ENCODE measurements around the gene KPNA1.

KPNA1 gene

GRCh38 chr3:122410639-122411038 is 104.1 kb downstream of the KPNA1 start:
- no peak for DNase-seq

GRCh38 chr3:122410111-122410510 is 104.6 kb downstream of the KPNA1 start:
- no peak for DNase-seq

- DNase-seq: no peak
These were observed 105.3 kb downstream of the KPNA1 start for GRCh38 chr3:122409446-122409845.

- no peak for DNase-seq
These were observed 106.8 kb downstream of the KPNA1 start for GRCh38 chr3:122407946-122408345.

- no peak for DNase-seq
These were observed 108.5 kb downstream of the KPNA1 start for GRCh38 chr3:122406198-122406597.

GRCh38 chr3:122405015-122405414 is 109.7 kb downstream of the KPNA1 start:
- DNase-seq: no peak

GRCh38 chr3:122403489-122403888 is 111.2 kb downstream of the KPNA1 start:
- DNase-seq: no peak

- no peak for DNase-seq
These were observed 115.8 kb downstream of the KPNA1 start for GRCh38 chr3:122398920-122399319.

- DNase-seq: no peak
These were observed 117.5 kb downstream of the KPNA1 start for GRCh38 chr3:122397201-122397600.

GRCh38 chr3:122396511-122396910 is 118.2 kb downstream of the KPNA1 start:
- no peak for DNase-seq

- no peak for DNase-seq
These were observed 119.2 kb downstream of the KPNA1 start for GRCh38 chr3:122395582-122395981.

- DNase-seq: peak; percentile 56
These were observed 120.6 kb downstream of the KPNA1 start for GRCh38 chr3:122394173-122394572.

GRCh38 chr3:122392868-122393844 is 121.6 kb downstream of the KPNA1 start:
- DNase-seq: no peak

- DNase-seq: no peak
These were observed 122.9 kb downstream of the KPNA1 start for GRCh38 chr3:122391681-122392446.

GRCh38 chr3:122390665-122391064 is 124.1 kb downstream of the KPNA1 start:
- no peak for DNase-seq

- DNase-seq: no peak
These were observed 124.8 kb downstream of the KPNA1 start for GRCh38 chr3:122389892-122390291.

- DNase-seq: no peak
These were observed 125.5 kb downstream of the KPNA1 start for GRCh38 chr3:122389197-122389596.

- DNase-seq: no peak
These were observed 127.0 kb downstream of the KPNA1 start for GRCh38 chr3:122387709-122388108.

- DNase-seq: peak; percentile 98
These were observed 130.7 kb downstream of the KPNA1 start, which contains the start of gene FAM162A for GRCh38 chr3:122383771-122384697. TSS of gene FAM162A (plus strand) at chr3:122384182. CDS start at chr3:122384266, 84 bp downstream.

GRCh38 chr3:122382888-122383666 is 131.7 kb downstream of the KPNA1 start, which contains the start of gene MIX23:
TSS of gene MIX23 (minus strand) at chr3:122383231. CDS start at chr3:122383224, 7 bp downstream.
- DNase-seq: peak; percentile 92

GRCh38 chr3:122377975-122378374 is 136.8 kb downstream of the KPNA1 start:
- no peak for DNase-seq

- DNase-seq: no peak
These were observed 140.7 kb downstream of the KPNA1 start for GRCh38 chr3:122374034-122374433.

All from islet precursor cell (in vitro differentiated cells).